ENCODE results near the gene SLAMF8.

The SLAMF8 gene

GRCh38 chr1:159828581-159829272 is 2.1 kb downstream of the SLAMF8 start:
- TF ChIP-seq, protein P1, sequence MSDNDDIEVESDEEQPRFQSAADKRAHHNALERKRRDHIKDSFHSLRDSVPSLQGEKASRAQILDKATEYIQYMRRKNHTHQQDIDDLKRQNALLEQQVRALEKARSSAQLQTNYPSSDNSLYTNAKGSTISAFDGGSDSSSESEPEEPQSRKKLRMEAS (IDR thresholded peaks at IDR 0.05; ENCODE audit: low read depth, low read length): no peak
- TF ChIP-seq, protein P2, sequence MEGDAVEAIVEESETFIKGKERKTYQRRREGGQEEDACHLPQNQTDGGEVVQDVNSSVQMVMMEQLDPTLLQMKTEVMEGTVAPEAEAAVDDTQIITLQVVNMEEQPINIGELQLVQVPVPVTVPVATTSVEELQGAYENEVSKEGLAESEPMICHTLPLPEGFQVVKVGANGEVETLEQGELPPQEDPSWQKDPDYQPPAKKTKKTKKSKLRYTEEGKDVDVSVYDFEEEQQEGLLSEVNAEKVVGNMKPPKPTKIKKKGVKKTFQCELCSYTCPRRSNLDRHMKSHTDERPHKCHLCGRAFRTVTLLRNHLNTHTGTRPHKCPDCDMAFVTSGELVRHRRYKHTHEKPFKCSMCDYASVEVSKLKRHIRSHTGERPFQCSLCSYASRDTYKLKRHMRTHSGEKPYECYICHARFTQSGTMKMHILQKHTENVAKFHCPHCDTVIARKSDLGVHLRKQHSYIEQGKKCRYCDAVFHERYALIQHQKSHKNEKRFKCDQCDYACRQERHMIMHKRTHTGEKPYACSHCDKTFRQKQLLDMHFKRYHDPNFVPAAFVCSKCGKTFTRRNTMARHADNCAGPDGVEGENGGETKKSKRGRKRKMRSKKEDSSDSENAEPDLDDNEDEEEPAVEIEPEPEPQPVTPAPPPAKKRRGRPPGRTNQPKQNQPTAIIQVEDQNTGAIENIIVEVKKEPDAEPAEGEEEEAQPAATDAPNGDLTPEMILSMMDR (IDR thresholded peaks at IDR 0.05; ENCODE audit: low read depth, low read length): no peak
- TF ChIP-seq MYC (IDR thresholded peaks at IDR 0.05; ENCODE audit: low read depth, low read length) (no peak), POLR2A (IDR thresholded peaks at IDR 0.05; ENCODE audit: extremely low read depth, insufficient read length) (no peak)
- no peak overlapping the region for H3K4me3 ChIP-seq (ENCODE audit: low read depth, low read length)
- no peak for DNase-seq (ENCODE audit: low read depth)

DNA sequence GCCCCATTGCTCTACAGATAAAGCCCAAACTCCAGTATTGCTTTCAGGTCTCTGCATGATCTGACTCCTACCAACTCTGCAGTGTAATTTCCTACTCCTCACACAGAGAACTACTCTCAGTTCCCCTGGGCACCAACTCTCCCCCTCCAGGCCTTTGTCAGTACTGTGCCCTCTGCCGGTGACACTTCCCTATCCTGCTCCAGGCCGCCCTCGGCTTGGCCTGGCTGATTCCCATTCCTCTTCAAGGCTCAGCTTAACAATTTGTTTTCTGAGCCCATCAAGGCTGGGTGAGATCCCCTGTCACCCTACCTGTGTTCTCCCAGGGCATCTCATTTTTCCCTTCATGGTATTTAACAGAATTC is 2.6 kb downstream of the SLAMF8 start:
- DNase-seq (ENCODE audit: low read depth): peak; percentile 77
- TF ChIP-seq, protein P1 (IDR thresholded peaks at IDR 0.05; ENCODE audit: low read depth, low read length): no peak
- TF ChIP-seq MYC (IDR thresholded peaks at IDR 0.05; ENCODE audit: low read depth, low read length): no peak
- TF ChIP-seq, protein P2 (IDR thresholded peaks at IDR 0.05; ENCODE audit: low read depth, low read length): peak; percentile 56
- no peak for TF ChIP-seq POLR2A (IDR thresholded peaks at IDR 0.05; ENCODE audit: extremely low read depth, insufficient read length)
- no peak overlapping the region for H3K4me3 ChIP-seq (ENCODE audit: low read depth, low read length)

DNA sequence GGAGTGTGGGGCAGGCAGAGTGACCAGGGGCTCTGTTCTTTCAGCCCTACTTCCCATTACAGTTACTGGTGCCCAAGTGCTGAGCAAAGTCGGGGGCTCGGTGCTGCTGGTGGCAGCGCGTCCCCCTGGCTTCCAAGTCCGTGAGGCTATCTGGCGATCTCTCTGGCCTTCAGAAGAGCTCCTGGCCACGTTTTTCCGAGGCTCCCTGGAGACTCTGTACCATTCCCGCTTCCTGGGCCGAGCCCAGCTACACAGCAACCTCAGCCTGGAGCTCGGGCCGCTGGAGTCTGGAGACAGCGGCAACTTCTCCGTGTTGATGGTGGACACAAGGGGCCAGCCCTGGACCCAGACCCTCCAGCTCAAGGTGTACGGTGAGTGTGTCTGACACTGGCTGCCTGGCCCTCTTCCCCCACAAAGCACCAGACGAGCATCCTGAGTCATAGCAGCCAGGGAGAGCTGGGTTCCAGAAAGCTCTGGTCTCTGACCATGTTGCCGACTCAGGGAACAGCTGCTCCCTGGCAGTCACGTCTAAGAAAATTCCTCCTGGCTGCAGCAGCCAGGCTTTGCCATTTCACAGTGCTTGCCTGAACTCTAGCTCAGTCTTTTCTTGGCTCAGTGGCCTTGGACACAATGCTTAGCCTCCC is 3.3 kb downstream of the SLAMF8 start:
- TF ChIP-seq, protein P1 (IDR thresholded peaks at IDR 0.05; ENCODE audit: low read depth, low read length): no peak
- TF ChIP-seq, protein P2 (IDR thresholded peaks at IDR 0.05; ENCODE audit: low read depth, low read length): no peak
- no peak for TF ChIP-seq MYC (IDR thresholded peaks at IDR 0.05; ENCODE audit: low read depth, low read length)
- TF ChIP-seq POLR2A (IDR thresholded peaks at IDR 0.05; ENCODE audit: extremely low read depth, insufficient read length): no peak
- DNase-seq (ENCODE audit: low read depth): no peak
- H3K4me3 ChIP-seq (ENCODE audit: low read depth, low read length): no peak overlapping the region

GRCh38 chr1:159830722-159831121 is 4.0 kb downstream of the SLAMF8 start:
- no peak overlapping the region for H3K4me3 ChIP-seq (ENCODE audit: low read depth, low read length)
- TF ChIP-seq, protein P1 (IDR thresholded peaks at IDR 0.05; ENCODE audit: low read depth, low read length): no peak
- TF ChIP-seq, protein P2 (IDR thresholded peaks at IDR 0.05; ENCODE audit: low read depth, low read length): no peak
- TF ChIP-seq POLR2A (IDR thresholded peaks at IDR 0.05; ENCODE audit: extremely low read depth, insufficient read length) (no peak), MYC (IDR thresholded peaks at IDR 0.05; ENCODE audit: low read depth, low read length) (no peak)
- DNase-seq (ENCODE audit: low read depth): no peak

- H3K4me3 ChIP-seq (ENCODE audit: low read depth, low read length): no peak overlapping the region
- no peak for TF ChIP-seq MYC (IDR thresholded peaks at IDR 0.05; ENCODE audit: low read depth, low read length)
- no peak for TF ChIP-seq POLR2A (IDR thresholded peaks at IDR 0.05; ENCODE audit: extremely low read depth, insufficient read length)
- TF ChIP-seq, protein P2 (IDR thresholded peaks at IDR 0.05; ENCODE audit: low read depth, low read length): no peak
- TF ChIP-seq, protein P1 (IDR thresholded peaks at IDR 0.05; ENCODE audit: low read depth, low read length): no peak
- no peak for DNase-seq (ENCODE audit: low read depth)
These were observed 4.9 kb downstream of the SLAMF8 start for GRCh38 chr1:159831412-159832141.

Measured in NB4 (cell line).